D721Med (cell line): ENCODE data around the gene ARMH3.

Experiments
- DNase-seq: peaks from one replicate; pipeline ENCODE4 v3.0.0; 2011; ENCODE audit warnings: low spot score; ENCODE audit not compliant: insufficient read length
- FAIRE-seq: peaks from 2 replicates; lab custom pipeline; 2011; peaks lifted over from hg19 to GRCh38; lab: Jason Lieb, UNC
- CTCF ChIP-seq: IDR thresholded peaks from 2 replicates; pipeline ENCODE4 v1.5.1; 2012; ENCODE audit warnings: mild to moderate bottlenecking, control low read depth; ENCODE audit not compliant: insufficient read depth; ENCODE audit errors: missing control alignments

ARMH3 gene

DNA sequence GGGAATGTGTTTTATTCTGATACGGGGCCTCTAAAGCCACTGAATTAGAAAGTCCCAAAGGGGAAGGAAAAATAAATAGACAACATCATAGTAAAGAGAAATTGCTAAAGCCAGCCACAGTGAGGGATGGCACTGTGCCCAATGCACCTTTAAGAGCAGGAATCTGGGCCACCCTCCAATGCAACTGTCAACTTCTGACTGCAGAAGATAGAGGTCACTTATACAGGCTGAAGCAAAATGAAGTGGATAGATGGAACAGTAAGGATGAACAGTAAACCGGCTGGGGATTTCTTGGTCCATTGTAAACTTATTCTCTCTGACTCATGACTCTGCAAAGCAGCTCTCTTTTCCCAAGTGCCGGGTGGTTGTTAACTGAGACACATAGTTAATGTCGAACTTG lies 158.3 kb downstream of the ARMH3 start:
- FAIRE-seq (no peak), DNase-seq (no peak)
- TF ChIP-seq CTCF, result no peak

DNA sequence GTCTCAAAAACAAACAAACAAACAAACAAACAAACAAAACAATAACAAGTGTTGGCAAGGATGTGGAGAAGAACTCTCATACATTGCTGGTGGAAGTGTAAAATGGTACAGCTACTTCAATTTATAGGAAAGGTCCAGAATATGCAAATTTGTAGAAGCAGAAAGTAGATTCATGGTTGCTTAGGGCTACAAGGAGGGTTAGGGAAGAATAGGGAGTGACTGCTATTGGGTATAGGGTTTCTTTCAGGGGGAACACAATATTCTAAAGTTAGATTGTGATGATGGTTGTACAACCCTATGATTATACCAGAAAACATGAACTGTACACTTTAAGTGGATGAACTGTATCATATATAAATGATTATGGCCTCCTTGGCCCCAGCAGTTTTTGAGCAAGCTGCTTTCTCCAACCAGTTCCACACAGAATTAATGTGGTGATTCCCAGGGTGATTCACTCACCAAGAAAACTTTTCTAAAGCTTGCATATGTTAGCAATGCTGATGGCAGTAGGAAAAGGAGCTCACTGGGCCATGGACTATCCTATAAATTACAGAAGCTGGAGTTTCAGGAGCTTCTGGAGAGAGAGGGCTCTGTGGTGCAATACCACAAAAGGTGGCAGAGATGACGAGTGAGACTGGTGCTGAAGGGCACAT lies 159.6 kb downstream of the ARMH3 start:
- FAIRE-seq (no peak), DNase-seq (no peak)
- TF ChIP-seq CTCF, result no peak

DNA sequence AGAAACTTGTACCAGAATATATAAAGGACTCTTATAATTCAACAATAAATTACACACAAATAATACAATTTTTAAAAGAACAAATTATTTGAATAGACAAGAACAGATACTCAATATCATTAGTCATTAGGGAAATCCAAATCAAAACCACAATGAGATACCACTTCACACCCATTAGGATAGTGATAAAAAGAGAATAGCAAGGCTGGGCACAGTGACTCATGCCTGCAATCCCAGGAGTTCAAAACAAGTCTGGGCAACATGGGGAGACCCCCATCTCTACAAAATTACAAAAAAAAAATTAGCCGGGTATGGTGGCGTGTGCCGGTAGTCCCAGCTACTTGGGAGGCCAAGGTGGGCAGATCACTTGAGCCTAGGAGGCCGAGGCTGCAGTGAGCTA lies 160.2 kb downstream of the ARMH3 start:
- DNase-seq (no peak), FAIRE-seq (no peak)
- TF ChIP-seq CTCF, result no peak

DNA sequence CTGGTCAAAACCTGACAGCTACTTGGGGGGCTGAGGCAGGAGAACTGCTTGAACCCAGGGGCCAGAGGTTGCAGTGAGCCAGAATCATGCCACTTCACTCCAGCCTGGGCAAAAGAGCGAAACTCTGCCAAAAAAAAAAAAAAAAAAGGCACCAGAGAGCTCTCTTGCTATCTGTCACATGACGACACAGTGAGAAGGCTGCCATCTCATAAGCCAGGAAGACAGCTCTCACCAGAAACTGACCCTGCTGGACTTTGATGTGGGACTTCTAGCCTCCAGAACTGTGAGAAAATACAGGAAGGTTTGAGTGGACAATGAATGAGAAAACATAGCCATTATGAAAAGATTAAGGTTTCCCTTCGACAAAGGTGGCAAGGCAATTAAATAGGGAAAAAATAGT lies 161.2 kb downstream of the ARMH3 start:
- DNase-seq (no peak), FAIRE-seq (no peak)
- TF ChIP-seq CTCF, result no peak

GRCh38 chr10:101894266-101894665 lies 161.7 kb downstream of the ARMH3 start:
- no peak for TF ChIP-seq CTCF
- DNase-seq (no peak), FAIRE-seq (no peak)

DNA sequence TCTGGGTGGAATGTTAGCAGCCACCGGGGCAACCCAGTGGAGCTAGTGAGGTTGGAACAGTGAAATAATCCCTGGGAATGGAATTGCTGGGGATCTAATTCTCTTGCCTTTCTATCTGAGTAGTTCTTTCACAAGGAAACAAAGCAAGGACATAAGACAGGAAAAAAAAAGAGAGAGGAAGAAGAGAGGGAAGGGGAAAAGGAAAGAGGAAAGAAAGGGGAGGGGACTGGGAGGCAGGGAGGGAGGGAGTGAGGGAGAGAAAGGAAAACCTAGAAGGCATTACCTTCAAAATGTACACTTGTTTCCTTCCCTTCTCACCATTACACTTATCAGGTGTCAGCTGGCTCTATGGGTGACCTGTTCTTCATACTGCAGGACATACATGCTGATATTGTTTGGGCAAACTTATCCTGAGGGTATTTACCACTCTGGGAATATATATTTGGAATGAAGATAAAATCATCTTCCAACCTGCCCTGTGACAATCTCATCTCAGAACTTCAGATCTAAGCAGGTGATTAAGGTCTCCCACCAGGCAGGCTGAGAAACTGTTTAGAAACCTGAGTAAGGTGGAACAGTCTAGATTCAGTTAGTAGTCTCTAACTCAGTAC lies 162.4 kb downstream of the ARMH3 start:
- FAIRE-seq, result no peak
- TF ChIP-seq CTCF, result no peak
- DNase-seq, result no peak

DNA sequence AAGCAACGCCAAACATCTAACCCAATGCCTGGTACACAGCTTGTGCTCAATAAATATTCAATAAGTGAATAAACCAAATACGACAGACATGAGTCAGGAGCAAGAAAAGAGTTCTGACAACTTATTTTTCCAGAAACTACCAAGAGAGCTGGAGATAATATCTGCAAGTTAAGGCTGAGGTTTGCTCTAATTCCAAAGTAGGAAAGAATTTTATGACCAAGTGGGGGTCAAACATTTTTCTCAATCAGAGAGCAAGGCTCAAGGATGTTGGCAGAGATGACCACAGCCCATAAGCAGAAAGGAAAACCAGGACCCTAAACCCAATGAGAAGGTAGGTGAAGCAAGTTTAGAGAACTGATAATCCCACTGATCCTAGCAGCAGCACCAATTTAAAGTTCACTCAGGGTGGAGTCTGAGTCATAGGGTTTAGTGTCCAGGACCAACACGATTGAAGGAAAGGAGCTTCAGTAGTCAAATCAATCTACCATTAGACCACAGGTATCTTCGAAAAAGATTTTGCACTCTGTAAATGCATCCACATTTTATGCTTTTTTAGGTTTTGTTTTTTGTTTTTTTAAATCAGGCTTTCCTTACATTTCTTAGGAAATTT lies 163.1 kb downstream of the ARMH3 start:
- DNase-seq, result no peak
- no peak for FAIRE-seq
- TF ChIP-seq CTCF, result no peak
